ENCODE data around the gene LIG1.

- TF ChIP-seq CTCF (IDR thresholded peaks at IDR 0.05), result no peak
- TF ChIP-seq POLR2A (IDR thresholded peaks at IDR 0.05), result no peak
Measured at GRCh38 chr19:48190885-48191284, 20.7 kb upstream of the LIG1 start.

Measured in sigmoid colon (tissue), 3 donors.